K562 (cell line): ENCODE measurements around the gene PIAS3. TPM values are rescaled to one million over a fixed set of nuclear protein-coding genes. Genes with fewer than 3 reads are reported as not detected.

Experiments
- ATAC-seq: fragments of 200-7000 bp; cut with Tn5 transposase; 3 replicates; pipeline ENCODE4 v1.9.1; 2020; ENCODE audit warnings: moderate library complexity
- BruUV-seq: library from RNA; stranded (reverse); fragments of 400-500 nt; replicated peaks from 2 replicates; lab custom pipeline; 2021; lab: Mats Ljungman, UMichigan
- CTCF ChIA-PET: fragments of 300-600 bp; formaldehyde crosslinking; extraction: SDS; loops from one replicate; lab custom pipeline; 2021; ENCODE audit warnings: low intra/inter-chr PET ratio; lab: Yijun Ruan, JAX
- POLR2A ChIA-PET: fragments of 300-600, 350-650 bp; sonication (Branson Sonifier 250); formaldehyde crosslinking; extraction: SDS; loops from one replicate; lab custom pipeline; 2021; ENCODE audit warnings: antibody characterized with exemption, inconsistent platforms; lab: Yijun Ruan, JAX
- DNase-seq, 4 experiments: peaks; one replicate each; pipeline versions ENCODE4 v3.0.0 to v3.0.0-alpha.2; 2011 to 2018; ENCODE audit warnings: low spot score in 3 of 4, mixed read lengths in 3 of 4; ENCODE audit errors: extremely low read depth in 1 of 4
- FAIRE-seq: peaks from 2 replicates; lab custom pipeline; 2011; peaks lifted over from hg19 to GRCh38; lab: Jason Lieb, UNC
- H2AFZ ChIP-seq: 2 replicates; pipeline ENCODE4 v1.6.0; 2011; ENCODE audit warnings: low read depth, low read length, control low read depth, inconsistent platforms
- H3K27ac ChIP-seq: fragments of 200-600 bp; 3 replicates; pipeline ENCODE4 v1.8.0; 2011; ENCODE audit warnings: low read depth, mild to moderate bottlenecking, control low read depth, inconsistent platforms, low read length, moderate library complexity, mixed read lengths; ENCODE audit errors: extremely low read depth
- H3K27me3 ChIP-seq, 2 experiments: fragments of 300-600 bp in 1 of 2; 2 replicates in 1 of 2; 3 replicates in 1 of 2; pipeline versions ENCODE4 v1.6.0 to v1.8.0; 2011; ENCODE audit warnings: inconsistent platforms in 2 of 2, low read length in 2 of 2, mild to moderate bottlenecking in 1 of 2, mixed read lengths in 1 of 2, moderate library complexity in 1 of 2; ENCODE audit not compliant: control insufficient read depth in 2 of 2, insufficient read depth in 2 of 2
- H3K36me3 ChIP-seq: fragments of 300-600 bp; 3 replicates; pipeline ENCODE4 v1.8.0; 2011; ENCODE audit warnings: mild to moderate bottlenecking, low read length, inconsistent platforms; ENCODE audit not compliant: control insufficient read depth, insufficient read depth
- H3K4me1 ChIP-seq, 2 experiments: fragments of 200-600 bp in 1 of 2; replicated peaks in 1 of 2; 2 replicates in 1 of 2; 3 replicates in 1 of 2; pipeline versions ENCODE4 v1.5.1 to v1.8.0; 2011; ENCODE audit warnings: inconsistent platforms in 2 of 2, low read length in 2 of 2, mild to moderate bottlenecking in 1 of 2, mixed read lengths in 1 of 2, moderate library complexity in 1 of 2; ENCODE audit not compliant: control insufficient read depth in 2 of 2, insufficient read depth in 2 of 2
- H3K4me2 ChIP-seq: 2 replicates; pipeline ENCODE4 v1.6.1; 2011; ENCODE audit warnings: low read length, control low read depth, inconsistent platforms, mixed read lengths; ENCODE audit not compliant: insufficient read depth
- H3K4me3 ChIP-seq: fragments of 200-600 bp; sonication (generic), shearing (Covaris generic); 2 replicates; pipeline ENCODE4 v1.5.1; 2016; ENCODE audit warnings: control low read depth, inconsistent platforms
- H3K79me2 ChIP-seq: fragments of 200-600 bp; 3 replicates; pipeline ENCODE4 v1.8.0; 2011; ENCODE audit warnings: low read length, inconsistent platforms; ENCODE audit not compliant: control insufficient read depth, insufficient read depth
- H3K9ac ChIP-seq, 2 experiments: 2 replicates each; pipeline versions ENCODE4 v1.6.0 to v1.6.1; 2011; ENCODE audit warnings: low read depth in 2 of 2, low read length in 2 of 2, control low read depth in 1 of 2, inconsistent platforms in 1 of 2, mild to moderate bottlenecking in 1 of 2, mixed read lengths in 1 of 2; ENCODE audit not compliant: insufficient read depth in 1 of 2
- H3K9me1 ChIP-seq: one replicate; pipeline ENCODE4 v1.6.0; 2011; ENCODE audit warnings: inconsistent platforms, mild to moderate bottlenecking, low read length, moderate library complexity; ENCODE audit not compliant: control insufficient read depth, insufficient read depth
- H3K9me3 ChIP-seq: replicated peaks from 2 replicates; pipeline ENCODE4 v1.5.1; 2011; ENCODE audit warnings: low read depth, low read length, inconsistent platforms; ENCODE audit not compliant: control insufficient read depth, insufficient read depth
- H4K20me1 ChIP-seq: replicated peaks from 2 replicates; pipeline ENCODE4 v1.6.1; 2011; ENCODE audit warnings: low read length, inconsistent platforms, mixed read lengths; ENCODE audit not compliant: control insufficient read depth, insufficient read depth
- CBFA2T2 ChIP-seq: fragments of 450-650 bp; conservative IDR thresholded peaks from 2 replicates; pipeline ENCODE4 v1.6.1; 2017; ENCODE audit warnings: mild to moderate bottlenecking
- CEBPG ChIP-seq, 3 experiments: fragments of 200-800 bp in 1 of 3; sonication (Bioruptor generic) in 1 of 3; sonication (generic) in 1 of 3; formaldehyde crosslinking in 1 of 3; IDR thresholded peaks in 2 of 3; conservative IDR thresholded peaks in 1 of 3; 2 replicates each; pipeline versions ENCODE4 v1.6.1 to v1.8.0; 2016 to 2022; ENCODE audit warnings: missing compliant biosample characterization in 2 of 3, missing genetic modification characterization in 2 of 3, mild to moderate bottlenecking in 1 of 3, missing genetic modification reagents in 1 of 3
- KAT7 ChIP-seq: sonication (generic); formaldehyde crosslinking; IDR thresholded peaks from 2 replicates; pipeline ENCODE4 v1.8.0; 2022; ENCODE audit warnings: missing genetic modification reagents, mild to moderate bottlenecking, borderline replicate concordance
- ZBTB40 ChIP-seq, 2 experiments: fragments of 450-650 bp in 1 of 2; sonication (generic) in 1 of 2; formaldehyde crosslinking in 1 of 2; IDR thresholded peaks; 2 replicates each; pipeline versions ENCODE4 v1.7.1 to v1.9.0; 2016 to 2022; ENCODE audit warnings: inconsistent platforms in 1 of 2, mild to moderate bottlenecking in 1 of 2, missing genetic modification reagents in 1 of 2
- ZBTB7A ChIP-seq: IDR thresholded peaks from 2 replicates; pipeline ENCODE4 v1.6.1; 2011; ENCODE audit warnings: low read depth, mild to moderate bottlenecking, low read length, moderate library complexity, borderline replicate concordance; ENCODE audit not compliant: control insufficient read depth
- ZNF12 ChIP-seq: sonication (generic); formaldehyde crosslinking; IDR thresholded peaks from 2 replicates; pipeline ENCODE4 v1.4.0; 2020; ENCODE audit warnings: mild to moderate bottlenecking, missing genetic modification reagents
- ZNF512 ChIP-seq: IDR thresholded peaks from 2 replicates; pipeline ENCODE4 v1.6.1; 2016; ENCODE audit warnings: missing genetic modification characterization, missing compliant biosample characterization
- ZNF79 ChIP-seq: fragments of 250-450 bp; sonication (Bioruptor Pico); IDR thresholded peaks from 2 replicates; pipeline ENCODE4 v1.4.0; 2020; ENCODE audit warnings: low read depth, mild to moderate bottlenecking, moderate library complexity
- WGBS: fragments of 100-300 bp; shearing (Covaris generic); methylation state at CpG from one replicate; pipeline ENCODE4 v1.1.6; 2016; ENCODE audit warnings: low coverage, mixed read lengths; ENCODE audit not compliant: insufficient coverage; ENCODE audit errors: missing lambda C conversion rate; 5-methylcytosine and 5-hydroxymethylcytosine counted together
- in situ Hi-C: fragments of 300-500 bp; cut with MboI; formaldehyde crosslinking; loops from 4 replicates; pipeline ENCODE4 v1.15.0; 2018; ENCODE audit warnings: inconsistent platforms, mixed read lengths
- intact Hi-C: fragments of 100-400 bp; cut with micrococcal nuclease; formaldehyde crosslinking; loops from 2 replicates; pipeline ENCODE4 v1.14.2; 2022
- polyA plus RNA-seq, 8 experiments: library from polyadenylated mRNA; depleted of rRNA in 4 of 8; stranded (reverse) in 5 of 8; unstranded in 3 of 8; fragments of >200 nt; fragmentation: Nextera tagmentation in 2 of 8; fragmentation: Illumina TruSeq in 1 of 8; extraction: Ambion mirVana in 2 of 8; extraction: Trizol in 1 of 8; gene quantifications; 2 replicates each; pipeline versions ENCODE4 v1.2.1 to v1.2.3, GENCODE V29; 2011 to 2014; ENCODE audit warnings: inconsistent platforms in 1 of 8, missing spikeins in 1 of 8
- total RNA-seq, 7 experiments: library from RNA; depleted of rRNA in 6 of 7; stranded (reverse); fragments of >200 nt in 6 of 7; fragmentation: Illumina TruSeq in 2 of 7; extraction: Trizol in 2 of 7; gene quantifications; 2 replicates each; pipeline versions ENCODE4 v1.2.1 to v1.2.3, GENCODE V29; 2011 to 2021; ENCODE audit warnings: low replicate concordance in 1 of 7

PIAS3 gene
- total and polyA plus RNA-seq, 9 of the 15 experiments (the other 6 are each of a cell fraction or from before 2014, with no cell fraction given): 1.1 to 25.6 (median 7.9) TPM

- no peak overlapping the region for H3K9ac ChIP-seq
- BruUV-seq: no TSS peak
- H4K20me1 ChIP-seq: no peaks in the 10 kb centered on the region
- in situ Hi-C loops (no loop called here), intact Hi-C loops (no loop called here)
- H2AFZ ChIP-seq: peak overlapping the region; percentile 83
- DNase-seq (no peak), FAIRE-seq (no peak), ATAC-seq (peak; percentile 23; the same call in 1 of the 3 replicates)
- WGBS: 35% methylated on average over 2 of the region's 2 CpGs
- peaks cover 20 to 37% of the 10 kb centered on the region in 2 experiments for H3K4me1 ChIP-seq
- H3K27ac ChIP-seq: no peak overlapping the region
- H3K9me3 ChIP-seq: no peaks in the 10 kb centered on the region
- H3K27me3 ChIP-seq: no peaks in the 10 kb centered on the region
- no peak overlapping the region for H3K4me2 ChIP-seq
- no peaks in the 10 kb centered on the region for H3K36me3 ChIP-seq
- CTCF ChIA-PET: no interaction called here
- POLR2A ChIA-PET: interaction anchor here (0.5 to 2.4 kb wide), 5 partner anchors 8 to 160 kb away, joined by 3 to 6 read pairs (median 4); no protein-coding TSS in a partner anchor
- H3K4me3 ChIP-seq: no peak overlapping the region
- H3K9me1 ChIP-seq: no peaks in the 10 kb centered on the region
- H3K79me2 ChIP-seq: no peaks in the 10 kb centered on the region
- TF ChIP-seq ZNF79 (CRISPR knock-in tag) (no peak), ZBTB40 (IDR thresholded peaks at IDR 0.05) (no peak), ZBTB40 (CRISPR knock-in tag; IDR thresholded peaks at IDR 0.05) (no peak), CBFA2T2 (no peak), ZBTB7A (no peak), KAT7 (CRISPR knock-in tag) (no peak), ZNF512 (tag) (no peak), CEBPG (CRISPR knock-in tag; IDR thresholded peaks at IDR 0.05) (no peak), CEBPG (tag; conservative IDR thresholded peaks at IDR 0.05 in 1 of 2, IDR thresholded peaks at IDR 0.05 in 1 of 2) (peak in 1 of 2 experiments; percentile 22; a peak in 1 of 4 replicates), ZNF12 (CRISPR knock-in tag) (no peak)
Measured at GRCh38 chr1:145878724-145879123, 19.8 kb upstream of the PIAS3 start.
